NCI-H2171 (cell line): ENCODE results near the gene PTH1R.

ENCODE experiments used
- DNase-seq: peaks from one replicate; lab custom pipeline; 2025; lab: John Stamatoyannopoulos, UW

The PTH1R gene

DNA sequence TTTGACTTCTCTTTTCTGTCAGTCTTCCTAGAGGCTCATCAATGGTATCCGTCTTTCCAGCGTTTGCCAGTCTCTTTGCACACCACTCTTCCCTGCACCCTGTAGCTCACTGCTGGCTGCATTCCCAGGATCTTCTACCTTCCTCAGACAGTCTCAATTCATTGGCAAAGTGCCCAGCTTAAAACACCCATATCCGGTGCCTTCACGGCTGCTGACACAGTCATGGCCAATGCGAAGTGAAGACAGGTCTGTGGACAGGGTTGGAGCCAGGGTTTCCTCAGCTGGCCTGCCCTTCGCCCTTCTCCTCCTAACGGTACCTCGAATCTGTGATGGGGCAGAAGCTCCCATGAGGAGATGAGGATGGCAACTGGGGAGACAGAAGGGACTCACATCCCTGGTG is 36.1 kb downstream of the PTH1R start:
- peak; percentile 54 for DNase-seq

DNA sequence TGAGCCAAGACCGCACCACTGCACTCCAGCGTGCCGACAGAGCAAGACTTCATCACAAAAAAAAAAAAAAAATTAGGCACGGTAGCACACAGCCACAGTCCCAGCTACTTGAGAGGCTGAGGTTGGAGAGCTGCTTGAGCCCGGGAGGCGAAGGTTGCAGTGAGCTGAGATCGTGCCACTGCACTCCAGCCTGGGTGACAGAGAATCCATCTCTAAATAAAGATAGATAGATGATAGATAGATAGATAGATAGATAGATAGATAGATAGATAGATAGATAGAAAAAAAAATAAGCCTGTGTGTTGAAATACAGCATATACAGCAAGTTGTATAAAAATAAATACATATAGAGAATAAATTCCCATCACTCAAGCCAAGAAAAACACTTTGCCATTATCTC is 37.3 kb downstream of the PTH1R start:
- no peak for DNase-seq

DNA sequence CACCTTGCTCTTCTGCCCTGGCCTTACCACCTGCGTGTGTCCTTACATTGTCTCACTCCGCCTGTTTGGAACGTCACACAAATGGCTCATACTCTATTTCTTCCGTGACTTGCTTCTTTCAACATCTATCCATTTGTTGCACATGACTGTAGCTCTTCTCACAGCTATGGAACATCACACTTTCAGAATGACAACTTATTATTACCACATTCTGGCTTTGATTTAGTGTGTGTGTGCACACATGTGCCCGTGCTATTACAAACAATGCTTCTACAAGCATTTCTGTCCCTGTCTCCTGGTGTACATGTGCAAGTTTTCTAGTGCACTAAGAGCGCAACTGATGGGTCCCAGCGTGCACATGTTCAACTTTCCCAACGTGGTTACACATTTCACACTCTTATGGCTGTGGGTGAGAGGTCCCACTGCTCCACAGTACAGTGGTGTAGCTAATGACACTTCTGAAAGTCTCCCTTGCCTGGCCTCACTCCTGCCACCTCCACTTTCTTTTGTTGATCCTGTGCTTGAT is 37.8 kb downstream of the PTH1R start:
- no peak for DNase-seq

DNA sequence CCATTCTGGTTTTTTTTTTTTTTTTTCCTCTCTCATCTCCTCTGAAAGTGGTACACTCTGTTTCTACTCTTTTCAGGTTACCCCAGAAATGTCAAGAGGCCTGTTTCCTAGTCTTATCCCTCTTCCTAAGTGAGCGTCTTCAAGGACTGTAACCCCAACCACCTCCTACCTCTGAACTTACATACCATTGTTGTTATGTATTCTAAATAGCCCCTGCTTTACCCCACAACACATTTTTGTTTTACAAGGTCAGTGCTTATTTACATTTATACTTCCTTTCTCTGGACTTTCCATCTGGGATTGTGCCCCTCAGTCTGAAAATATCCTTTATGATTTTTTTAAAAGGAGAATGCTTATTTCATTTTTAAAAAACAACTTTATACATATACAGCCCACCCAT is 38.8 kb downstream of the PTH1R start:
- DNase-seq, result no peak

DNA sequence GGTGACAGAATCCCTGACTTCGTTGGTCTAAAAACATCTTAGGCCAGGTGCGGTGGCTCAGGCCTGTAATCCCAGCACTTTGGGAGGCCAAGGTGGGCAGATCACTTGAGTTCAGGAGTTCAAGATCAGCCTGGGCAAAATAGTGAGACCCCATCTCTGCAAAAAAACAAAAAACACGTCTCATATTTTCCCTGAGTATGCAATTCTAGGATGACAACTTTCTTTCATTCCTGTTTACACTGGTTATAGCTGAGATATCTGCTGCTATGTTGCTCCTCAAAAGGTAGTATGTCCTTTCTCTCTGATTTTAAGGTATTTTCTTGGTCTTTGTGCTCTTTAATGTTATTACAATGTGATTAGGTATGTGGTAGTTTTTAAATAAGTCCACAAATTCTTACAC is 39.3 kb downstream of the PTH1R start:
- DNase-seq, result no peak

DNA sequence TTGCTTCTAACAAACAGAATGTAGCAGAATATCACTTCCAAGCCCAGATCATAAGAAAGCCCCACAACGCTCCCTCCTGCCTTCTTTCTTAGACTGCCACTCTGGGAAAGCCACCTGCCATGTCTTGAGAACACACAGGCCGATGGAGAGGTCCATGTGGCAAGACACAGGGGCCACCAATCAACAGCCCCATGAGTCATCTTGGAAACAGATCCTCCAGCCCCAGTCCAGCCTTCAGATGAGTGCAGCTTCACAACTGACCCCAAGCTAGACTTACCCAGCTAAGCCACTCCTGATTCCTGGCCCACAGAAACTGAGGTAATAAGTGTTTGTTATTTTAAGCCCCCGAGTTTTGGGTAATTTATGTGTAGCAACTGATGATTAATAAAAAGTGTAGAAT is 39.7 kb downstream of the PTH1R start:
- DNase-seq, result no peak

DNA sequence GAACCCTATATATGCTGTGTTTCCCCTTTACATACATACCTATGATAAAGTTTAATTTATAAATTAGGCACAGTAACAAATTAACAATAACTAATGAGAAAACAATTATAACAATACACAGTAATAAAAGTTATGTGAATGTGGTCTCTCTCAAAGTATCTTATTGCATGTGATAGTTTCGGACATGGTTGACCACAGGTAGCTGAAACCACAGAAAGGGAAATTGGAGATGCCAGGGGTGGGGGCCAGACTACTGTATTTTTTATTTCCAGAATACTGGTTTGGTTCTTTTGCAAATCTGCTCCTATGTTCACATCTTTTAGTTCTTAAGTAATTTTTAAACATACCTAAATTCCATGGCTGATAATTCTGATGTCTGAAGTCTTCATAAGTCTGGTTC is 40.7 kb downstream of the PTH1R start:
- DNase-seq, result no peak

DNA sequence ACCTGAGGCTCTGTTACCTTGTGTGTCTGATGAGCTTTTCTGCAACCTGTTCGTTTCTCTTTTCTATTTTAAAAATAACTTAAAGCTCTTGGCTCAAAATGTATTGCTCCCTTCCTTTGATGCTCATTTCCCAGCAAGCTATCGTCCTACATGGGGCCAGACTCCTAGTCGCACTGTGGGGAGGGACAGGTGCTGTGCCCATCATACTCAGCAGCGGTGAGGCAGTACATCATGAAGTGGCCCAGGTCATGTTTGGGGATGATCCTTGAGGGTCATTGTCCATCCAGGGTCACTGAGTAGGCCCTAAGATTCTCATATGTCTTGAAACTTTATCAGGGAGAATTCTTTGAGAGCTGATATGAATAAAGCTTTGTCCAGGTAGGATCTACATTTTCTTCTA is 41.1 kb downstream of the PTH1R start:
- no peak for DNase-seq

DNA sequence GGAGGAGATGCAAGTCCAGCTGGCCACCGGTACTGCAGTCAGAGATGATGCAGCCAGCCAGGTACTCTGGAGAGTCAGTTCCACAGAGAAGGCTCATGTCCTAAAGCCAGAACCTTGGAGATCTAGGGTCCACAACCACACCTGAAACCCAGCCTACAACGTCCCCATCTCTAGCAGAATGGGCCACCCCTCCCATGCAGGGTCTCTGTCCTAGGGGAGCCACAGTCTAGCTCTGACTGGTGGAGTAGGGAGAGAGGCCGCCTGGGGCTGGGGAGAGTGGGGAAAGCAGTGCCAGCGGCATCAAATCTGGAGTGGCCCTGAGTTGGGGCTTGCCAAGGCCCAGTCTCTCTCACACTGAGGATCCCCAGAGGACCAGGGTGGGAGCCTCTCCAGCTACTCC is 43.5 kb downstream of the PTH1R start:
- DNase-seq, result no peak

DNA sequence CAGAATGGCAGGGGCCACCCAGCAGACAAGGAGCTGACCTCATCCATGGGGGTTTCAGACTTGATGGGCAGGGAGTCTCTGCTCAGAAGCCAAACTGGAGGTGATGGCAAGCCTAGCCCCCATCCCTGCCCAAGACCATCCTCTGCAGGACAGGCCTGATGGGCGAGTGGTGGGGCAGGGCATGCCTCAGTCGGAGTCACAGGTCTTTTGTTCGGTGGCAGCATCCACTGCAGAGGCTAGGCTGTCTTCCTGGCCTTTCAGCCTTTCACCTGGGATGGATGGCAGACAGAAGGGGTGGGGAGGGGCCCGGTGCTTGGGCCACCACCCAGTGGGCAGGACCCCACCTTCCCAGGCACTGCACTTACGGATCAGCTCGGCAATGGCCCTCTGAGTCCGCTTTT is 44.4 kb downstream of the PTH1R start:
- no peak for DNase-seq

DNA sequence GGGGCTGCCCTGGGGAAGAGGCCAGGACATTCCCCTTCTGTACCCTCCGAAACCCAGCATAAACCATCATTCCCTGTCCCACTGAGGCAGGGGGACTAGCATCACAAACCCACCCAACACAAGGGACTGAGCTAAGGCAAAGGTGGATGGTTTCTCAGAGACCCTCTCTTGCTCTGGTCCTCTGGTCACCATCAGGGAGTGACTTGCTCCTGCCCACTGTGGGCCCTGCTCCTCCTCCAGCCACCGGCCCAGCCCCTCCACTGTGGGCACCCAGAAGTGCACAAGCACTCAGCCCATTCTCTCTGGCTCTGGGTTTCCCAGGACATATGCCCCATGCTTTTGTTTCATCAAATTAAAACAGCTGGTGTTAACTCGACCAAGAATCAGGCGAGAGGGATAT is 44.9 kb downstream of the PTH1R start:
- no peak for DNase-seq

DNA sequence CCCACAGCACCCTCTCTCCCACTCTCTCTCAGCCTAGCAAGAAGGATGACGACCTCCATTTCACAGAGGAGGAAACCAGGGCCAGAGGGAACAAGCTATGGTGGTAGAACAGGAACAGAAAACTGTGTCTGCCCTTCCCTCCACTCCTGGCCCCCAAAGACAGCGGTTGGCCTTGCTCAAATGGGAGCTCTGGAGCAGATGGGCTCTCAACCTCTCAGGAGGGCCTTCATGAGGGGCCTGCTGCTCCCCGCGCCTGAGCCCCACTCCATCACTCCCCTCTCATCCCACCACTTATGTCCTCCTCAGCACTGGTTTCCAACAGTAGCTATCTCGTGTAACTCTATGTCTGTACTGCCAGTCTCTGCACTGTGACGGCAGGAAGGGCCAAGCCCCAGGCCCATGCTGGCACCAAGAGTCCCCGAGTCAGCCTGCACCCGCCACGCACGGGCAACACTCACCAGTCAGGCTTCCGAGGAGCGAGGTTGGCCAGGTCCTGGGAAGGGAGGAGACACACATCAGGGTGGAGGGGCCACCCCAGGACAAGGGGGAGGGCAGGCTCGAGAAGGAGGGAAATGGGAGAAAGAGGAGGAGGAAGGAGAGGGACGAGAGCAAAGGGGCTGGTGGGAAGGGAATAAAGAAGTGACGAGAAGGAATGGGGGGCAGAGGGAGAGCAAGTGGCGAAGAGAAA is 45.5 kb downstream of the PTH1R start:
- no peak for DNase-seq

DNA sequence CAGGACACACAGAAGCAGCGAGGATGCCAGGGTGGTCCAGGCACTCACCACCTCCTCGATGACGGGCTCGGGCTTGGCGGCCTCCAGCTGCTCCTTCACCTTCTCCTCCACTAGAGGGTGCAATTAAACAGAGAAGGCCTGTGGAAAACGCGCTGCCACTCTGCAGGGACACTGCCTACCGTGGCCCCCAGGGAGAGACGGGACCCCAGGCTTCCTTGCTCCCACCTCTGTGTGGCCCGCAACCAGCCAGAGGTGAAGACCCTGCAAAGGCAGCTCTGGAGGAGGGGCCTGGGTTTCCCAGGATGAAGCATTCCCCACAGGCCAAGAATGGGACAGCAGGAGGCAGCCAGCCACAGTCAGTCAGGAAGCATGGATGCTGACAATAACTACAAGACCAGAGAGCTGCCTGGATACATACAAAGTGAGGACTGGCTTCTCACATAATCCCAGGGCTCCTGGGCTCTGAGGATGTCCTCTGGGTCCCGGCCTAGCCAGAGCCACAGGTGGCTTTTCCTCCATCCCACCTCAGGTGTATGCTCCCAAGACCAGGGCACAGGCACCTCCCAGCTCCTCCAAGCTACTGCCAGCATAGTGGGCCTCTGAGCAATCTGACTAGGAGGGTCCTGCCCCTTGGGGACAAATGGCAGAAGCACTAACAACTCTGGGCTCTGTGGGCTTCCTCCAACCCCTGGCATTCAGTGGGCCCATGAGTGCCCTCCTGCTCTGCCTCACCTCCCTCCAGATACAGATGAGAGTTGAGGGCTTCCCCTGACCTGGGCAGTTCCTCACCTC is 46.2 kb downstream of the PTH1R start:
- DNase-seq, result no peak

DNA sequence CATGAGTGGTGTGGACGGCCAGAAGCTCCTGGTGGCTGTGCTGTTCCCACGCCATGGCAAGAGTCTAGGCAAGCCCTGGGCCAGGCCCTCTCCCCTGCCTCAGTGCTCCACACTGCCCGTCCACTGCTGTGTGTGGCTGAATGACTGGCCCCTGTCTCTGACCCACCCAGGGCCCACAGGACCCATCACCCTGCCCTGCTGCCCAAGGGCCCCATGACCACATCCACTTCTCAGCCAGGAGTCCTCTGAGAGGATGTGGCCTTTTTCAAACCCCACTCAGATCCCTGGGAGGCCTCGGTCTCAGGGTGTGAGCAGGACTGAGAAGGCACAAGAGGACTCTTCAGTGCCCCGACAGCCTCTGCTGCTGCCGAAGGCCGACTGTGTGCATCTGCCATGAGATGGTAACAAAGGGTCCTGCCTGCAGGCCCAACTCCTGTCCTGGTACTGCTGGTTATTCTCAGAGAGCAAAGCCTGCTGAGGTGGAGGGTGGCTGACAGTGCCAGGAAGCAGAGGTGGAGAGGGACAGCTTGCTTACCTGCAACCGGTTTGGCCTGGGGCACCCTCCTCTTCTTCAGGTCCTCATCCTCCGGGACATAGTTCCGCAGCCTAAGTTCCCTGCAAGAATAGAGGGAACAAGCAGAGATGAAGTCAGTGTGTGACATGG is 47.5 kb downstream of the PTH1R start:
- DNase-seq, result no peak

DNA sequence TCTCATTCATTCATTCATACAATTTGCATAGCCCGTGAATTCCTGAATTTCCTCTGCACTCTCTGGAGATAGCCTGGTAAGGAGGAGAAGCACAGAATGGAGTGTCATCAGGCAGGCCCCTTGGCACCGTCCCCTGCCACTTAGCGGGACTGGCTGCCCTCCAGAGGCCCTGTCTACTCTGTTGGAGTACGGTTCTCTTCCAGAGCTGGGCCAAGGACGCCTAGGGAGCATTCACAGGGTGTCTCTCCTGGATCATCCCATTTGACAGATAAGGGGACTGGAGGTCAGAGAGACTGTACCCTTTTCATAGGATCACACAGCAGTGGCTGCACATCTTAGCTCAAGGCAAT is 48.0 kb downstream of the PTH1R start:
- DNase-seq, result no peak

DNA sequence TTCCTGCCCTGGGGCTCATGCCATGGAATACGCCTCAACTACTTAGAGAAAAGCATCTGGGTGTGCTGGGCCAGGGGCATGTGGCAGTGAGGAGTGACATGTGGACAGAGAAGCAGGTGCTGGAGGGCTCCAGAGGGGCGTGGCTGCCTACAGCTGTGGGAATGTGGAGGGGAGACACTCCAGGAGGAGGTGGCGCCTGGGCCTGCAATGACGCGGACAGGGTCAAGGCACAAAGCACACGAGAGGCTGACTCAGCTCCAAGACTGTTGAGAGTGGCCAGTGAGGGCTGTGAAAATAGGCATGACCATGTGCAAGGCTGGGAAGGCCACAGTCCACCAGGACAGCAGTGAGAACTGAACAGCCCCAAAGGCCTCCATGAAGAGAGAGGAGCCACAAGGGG is 48.5 kb downstream of the PTH1R start:
- DNase-seq, result no peak

DNA sequence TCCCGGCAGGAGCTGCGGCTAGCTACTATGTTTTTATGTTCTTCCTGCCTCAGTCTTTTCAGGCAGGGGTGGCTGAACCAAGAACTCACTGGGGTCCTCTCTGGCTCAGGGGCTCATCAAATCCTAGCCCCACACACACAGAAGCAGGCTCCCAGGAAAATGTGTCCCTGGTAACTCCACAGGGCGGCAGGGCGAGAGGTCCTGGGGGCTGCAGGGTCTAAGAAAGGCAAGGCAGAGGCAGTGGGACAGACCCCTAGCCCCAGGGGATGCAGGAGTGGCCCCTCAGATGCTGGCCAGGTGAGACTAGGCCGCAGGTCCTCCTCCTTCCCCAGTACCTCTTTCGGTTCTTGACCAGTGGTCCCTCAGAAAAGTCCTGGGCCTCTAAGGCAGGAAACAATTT is 48.9 kb downstream of the PTH1R start:
- no peak for DNase-seq

DNA sequence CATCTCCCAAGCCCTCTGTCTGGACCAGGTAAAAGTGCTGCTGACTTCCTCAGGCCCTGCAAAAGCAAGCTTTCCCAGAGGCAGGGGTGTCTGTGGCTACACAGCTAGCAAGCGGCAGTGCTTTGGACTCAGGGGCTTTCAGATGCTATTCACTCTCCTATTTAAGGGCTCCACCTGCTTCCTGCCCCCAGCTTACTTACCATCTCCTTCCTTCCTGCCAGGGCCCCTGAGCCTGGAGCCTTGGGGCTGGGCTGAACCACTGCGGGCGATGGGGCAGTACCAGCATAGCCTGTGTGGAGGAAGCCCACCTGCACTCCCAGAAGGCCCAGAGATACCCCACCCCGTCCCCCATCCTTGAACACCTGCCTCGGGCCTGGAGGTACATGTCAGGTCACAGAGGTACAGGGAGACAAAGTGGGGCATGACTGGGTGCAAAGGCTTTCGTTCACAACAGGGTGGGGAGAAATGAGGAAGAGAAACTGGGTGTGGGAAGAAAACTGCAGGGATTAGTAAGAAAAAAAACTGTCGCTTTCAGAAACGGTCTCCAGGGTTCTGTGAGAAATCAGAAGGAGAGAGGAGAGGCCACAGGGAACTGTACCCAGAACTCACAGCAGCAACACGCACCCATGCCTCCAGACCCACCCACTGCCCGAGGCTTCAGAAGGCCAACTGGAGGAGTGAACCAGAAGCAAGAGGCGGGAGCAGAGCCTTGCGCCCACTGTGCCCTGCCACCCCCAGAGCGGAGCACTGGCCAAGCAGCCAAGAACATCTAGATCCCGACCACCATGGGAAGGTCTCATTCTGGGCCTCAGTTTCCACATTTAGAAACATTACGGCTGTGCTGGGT is 49.6 kb downstream of the PTH1R start:
- DNase-seq, result no peak

DNA sequence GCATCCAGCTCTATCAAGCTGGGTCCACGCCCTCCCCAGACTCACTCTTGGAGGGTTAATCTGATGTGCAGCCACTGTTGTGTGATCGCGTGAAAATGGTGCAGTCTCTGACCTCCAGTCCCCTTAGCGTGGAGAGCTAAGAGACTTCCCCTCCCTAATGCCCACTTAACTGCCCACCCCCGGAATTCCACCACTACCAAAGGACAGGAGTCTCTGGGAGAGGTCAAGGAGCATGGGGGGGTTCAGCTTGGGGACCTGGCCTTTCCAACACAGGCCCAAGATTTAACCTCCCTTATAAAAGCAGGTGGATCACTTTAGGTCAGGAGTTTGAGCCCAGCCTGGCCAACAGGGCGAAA is 50.2 kb downstream of the PTH1R start:
- no peak for DNase-seq

DNA sequence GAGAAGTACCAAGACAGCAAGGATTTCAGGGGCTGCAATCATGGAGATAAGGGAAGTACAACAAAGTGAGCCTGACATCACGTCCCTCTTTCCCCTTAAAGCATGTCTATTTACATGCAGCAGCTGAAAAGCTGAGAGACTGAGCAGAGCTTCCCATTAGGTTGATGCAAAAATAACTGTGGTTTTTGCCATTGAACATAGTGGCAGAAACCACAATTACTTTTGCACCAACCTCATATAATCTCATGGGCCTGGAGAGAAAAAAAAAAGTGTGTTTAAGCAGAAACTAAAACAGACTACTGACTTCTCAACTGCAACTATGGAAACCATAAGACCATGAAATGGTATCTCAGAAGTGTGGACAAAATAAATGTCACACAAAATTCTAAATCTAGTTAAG is 50.8 kb downstream of the PTH1R start:
- no peak for DNase-seq

DNA sequence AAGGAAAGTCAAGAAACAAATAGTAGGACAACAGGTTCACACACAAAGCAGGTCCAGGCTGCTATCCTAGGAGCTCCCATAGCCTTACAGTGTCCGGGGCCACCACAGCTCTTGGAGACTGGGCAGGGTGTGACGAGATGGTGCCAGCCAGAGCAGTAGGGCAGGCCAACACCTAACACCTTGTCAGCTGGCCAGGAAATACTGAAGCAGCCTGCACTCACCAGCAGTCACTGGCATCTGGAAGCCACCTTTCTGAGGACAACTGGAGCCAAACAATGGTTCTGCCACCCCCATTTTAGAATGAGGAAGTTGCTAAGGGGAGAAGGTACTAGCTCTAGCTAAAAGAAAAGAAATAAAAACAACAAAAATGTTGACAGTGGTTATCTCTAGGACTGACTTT is 51.8 kb downstream of the PTH1R start:
- no peak for DNase-seq

DNA sequence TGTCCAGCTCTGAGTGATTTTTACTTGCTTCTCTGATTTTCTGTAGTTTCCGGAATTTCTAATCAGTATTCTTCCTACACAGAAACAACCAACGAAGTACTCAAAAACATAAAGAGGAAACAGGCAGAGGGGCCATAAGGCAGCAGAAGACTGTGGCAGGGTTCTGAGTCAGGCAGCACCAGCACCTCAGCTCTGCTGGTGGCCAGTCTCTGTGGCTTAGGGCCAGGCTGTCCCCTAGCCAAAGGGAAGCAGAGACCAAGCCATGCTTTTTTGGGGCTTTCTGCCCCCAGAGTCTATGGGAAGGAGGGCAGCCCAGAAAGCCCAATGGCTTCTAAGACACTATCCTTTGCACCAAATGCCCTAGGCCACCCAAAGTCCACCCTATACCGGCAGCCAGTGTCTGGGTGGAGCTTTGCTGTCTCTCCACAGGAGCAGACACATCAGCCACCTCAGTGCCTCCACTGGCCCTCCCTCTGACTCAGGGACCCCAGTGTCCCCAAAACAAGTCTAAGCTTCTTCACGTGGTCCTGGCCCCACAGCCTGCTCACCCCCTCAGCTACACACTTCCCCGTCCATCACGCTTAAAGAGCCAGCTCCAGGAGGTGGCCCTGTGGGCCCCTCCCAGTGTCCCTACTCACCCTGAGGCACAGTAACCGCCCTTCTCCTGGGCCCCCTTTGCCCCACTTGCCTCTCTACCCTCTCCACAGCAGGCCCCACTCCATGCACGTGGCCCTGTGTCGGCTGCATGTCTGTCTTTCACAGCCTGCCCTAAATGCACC is 52.8 kb downstream of the PTH1R start:
- DNase-seq, result no peak
